Activated CD4-positive, alpha-beta T cell treated with anti-CD3 and anti-CD28 coated beads, Interleukin-10, Interleukin-2, amounts not matched to agents 100 ng/mL and 50 ng/mL, durations not matched to agents 16 hours and 8 hours (primary cell): ENCODE data around the gene TRPC4AP.

Experiments used
- DNase-seq: peaks from one replicate; pipeline ENCODE4 v3.0.0-alpha.2; 2020

The TRPC4AP gene

GRCh38 chr20:34967421-34967820 lies 125.2 kb downstream of the TRPC4AP start:
- no peak for DNase-seq

GRCh38 chr20:34965051-34965450 lies 127.6 kb downstream of the TRPC4AP start:
- DNase-seq, result no peak

DNA sequence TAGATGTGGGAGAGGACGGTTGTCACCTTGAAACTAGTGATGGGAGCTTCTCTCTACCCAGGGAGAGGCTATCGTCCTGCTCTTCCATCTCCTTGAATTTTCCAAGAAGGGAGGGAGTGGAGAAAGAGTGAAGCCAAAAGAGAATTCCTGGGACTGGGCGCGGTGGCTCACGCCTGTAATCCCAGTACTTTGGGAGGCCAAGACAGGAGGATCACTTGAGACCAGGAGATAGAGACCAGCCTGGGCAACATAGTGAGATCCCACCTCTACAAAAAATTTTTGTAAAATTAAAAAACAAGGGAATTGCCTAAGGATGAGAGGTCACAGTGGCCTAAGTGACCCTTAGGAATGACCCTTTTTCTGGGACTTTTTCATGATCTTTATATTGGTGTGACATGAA lies 128.1 kb downstream of the TRPC4AP start:
- no peak for DNase-seq

- DNase-seq, result no peak
These were observed 135.7 kb downstream of the TRPC4AP start for GRCh38 chr20:34956751-34957472.

DNA sequence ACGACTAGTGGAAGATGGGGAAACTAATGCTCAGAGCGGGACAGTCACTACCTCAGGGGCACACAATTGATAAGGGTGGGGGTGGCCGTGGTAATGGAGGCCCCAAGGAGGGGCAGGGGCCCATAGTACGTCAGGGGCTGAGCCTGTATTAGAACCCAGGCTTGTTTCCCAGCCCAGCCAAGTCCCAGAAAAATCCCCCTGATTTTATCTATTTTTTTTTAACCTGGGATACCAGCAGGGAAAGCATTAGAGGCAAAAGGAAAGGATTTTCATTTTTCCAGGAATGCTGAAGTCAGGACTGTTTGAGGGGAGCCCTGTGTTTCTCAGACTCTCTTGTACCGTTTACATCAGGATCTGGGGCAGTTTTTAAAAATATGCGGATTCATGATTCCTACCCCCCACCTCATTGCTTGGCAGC lies 136.6 kb downstream of the TRPC4AP start:
- no peak for DNase-seq

DNA sequence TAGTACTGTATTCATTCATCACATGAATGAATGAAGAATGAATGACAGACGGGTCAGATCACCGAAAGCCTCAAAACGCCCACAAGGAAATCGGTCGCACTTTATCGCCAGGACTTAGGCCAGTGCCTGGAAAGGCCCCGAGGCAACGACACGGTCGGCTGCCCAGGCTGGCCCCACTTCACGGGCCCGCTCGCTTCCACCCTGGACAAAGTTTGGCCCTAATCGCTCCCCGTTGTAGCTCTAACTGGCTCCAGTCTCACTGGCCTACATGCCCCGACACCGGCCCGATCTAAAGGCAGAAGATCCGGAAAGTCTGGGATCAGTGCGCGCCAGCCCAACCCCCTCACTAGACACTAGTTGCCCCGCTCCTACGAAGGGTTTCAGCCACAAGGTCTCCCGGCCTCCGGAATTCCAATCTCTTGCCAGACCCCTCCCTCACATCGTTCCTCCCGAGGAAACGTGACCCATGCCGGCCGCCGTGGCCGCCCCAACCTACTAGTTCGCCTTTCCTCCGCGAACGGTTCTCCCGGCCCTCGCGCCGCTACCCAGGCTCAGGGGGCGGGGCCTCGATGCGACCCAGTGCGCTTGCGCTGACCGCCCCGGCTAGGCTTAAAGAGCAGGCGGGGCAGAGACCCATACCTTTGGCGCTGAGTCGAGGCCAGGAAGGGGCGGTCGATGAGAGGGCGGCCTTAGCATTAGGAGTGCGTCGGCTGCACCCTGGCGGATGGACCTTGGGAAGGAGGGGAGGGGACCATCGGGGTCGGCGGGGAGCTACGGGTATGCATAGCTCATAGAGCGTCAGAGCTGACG lies 137.2 kb downstream of the TRPC4AP start, which contains the start of the genes GSS and MYH7B:
Gene GSS, minus strand, starts transcription at position 576 of the 810 bp plus-strand sequence. CDS start 3,954 bp downstream, outside the sequence.
Gene MYH7B, plus strand, starts transcription at position 638 of the 810 bp plus-strand sequence. CDS start 22,138 bp downstream, outside the sequence.
- DNase-seq, result peak; percentile 98

- no peak for DNase-seq
These were observed 137.7 kb downstream of the TRPC4AP start for GRCh38 chr20:34954904-34955230.

DNA sequence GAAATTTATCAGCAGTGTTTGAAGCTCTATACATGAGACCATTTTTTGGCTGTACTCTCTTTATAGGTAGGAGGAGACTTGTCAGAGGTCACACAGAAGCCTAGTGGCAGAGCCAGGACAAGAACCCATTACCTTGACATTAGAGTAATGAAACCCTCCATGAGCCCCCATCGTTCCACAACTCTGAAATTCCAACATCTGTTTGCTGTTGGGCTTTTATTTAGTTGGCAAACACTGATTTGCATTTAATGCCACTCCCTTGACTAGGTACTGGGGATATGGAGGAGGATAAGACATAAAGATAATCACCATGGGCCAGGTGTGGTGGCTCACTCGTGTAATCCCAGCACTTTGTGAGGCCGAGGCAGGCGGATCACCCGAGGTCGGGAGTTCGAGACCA lies 138.6 kb downstream of the TRPC4AP start:
- no peak for DNase-seq

GRCh38 chr20:34952671-34953070 lies 139.9 kb downstream of the TRPC4AP start:
- no peak for DNase-seq
